HEK293 (cell line): ENCODE results near the gene CAPZB.
A peak's percentile ranks its signal among the peaks of the same experiment; 100 is the strongest.

Source experiments
- CTCF ChIA-PET: fragments of 350-600 bp; formaldehyde crosslinking; extraction: SDS; loops from one replicate; lab custom pipeline; 2021; ENCODE audit warnings: antibody characterized with exemption; lab: Yijun Ruan, JAX
- POLR2A ChIA-PET: fragments of 300-600 bp; formaldehyde crosslinking; extraction: SDS; loops from one replicate; lab custom pipeline; 2020; ENCODE audit warnings: antibody characterized with exemption, inconsistent platforms; lab: Yijun Ruan, JAX
- H3K27ac ChIP-seq: fragments of 200-500 bp; sonication (Bioruptor generic); 2 replicates; pipeline ENCODE4 v1.5.1; 2014; ENCODE audit warnings: low read depth, low read length, control low read depth, inconsistent platforms; ENCODE audit errors: extremely low read depth
- H3K36me3 ChIP-seq, 2 experiments: fragments of 200-500 bp in 1 of 2; sonication (Bioruptor generic) in 1 of 2; 1 replicate in 1 of 2; 2 replicates in 1 of 2; pipeline ENCODE4 v1.5.1; 2014 to 2017; ENCODE audit warnings: inconsistent platforms in 2 of 2, low read length in 2 of 2; ENCODE audit not compliant: control insufficient read depth in 2 of 2, insufficient read depth in 1 of 2
- H3K4me1 ChIP-seq: fragments of 200-500 bp; sonication (Bioruptor generic); 2 replicates; pipeline ENCODE4 v1.5.1; 2014; ENCODE audit warnings: mild to moderate bottlenecking, low read length, inconsistent platforms; ENCODE audit not compliant: control insufficient read depth, insufficient read depth
- H3K4me3 ChIP-seq: 2 replicates; pipeline ENCODE4 v1.5.1; 2011; ENCODE audit warnings: low read depth, mild to moderate bottlenecking, control low read depth, low read length, moderate library complexity
- H3K9me3 ChIP-seq: fragments of 200-500 bp; sonication (Bioruptor generic); 2 replicates; pipeline ENCODE4 v1.5.1; 2014; ENCODE audit warnings: low read depth, low read length, inconsistent platforms; ENCODE audit not compliant: control insufficient read depth, insufficient read depth
- GLI4 ChIP-seq: fragments of 450-650 bp; formaldehyde crosslinking; IDR thresholded peaks from 2 replicates; pipeline ENCODE4 v1.5.1; 2016; ENCODE audit warnings: missing biosample characterization, missing genetic modification characterization
- IKZF3 ChIP-seq: fragments of 450-650 bp; IDR thresholded peaks from 2 replicates; pipeline ENCODE4 v1.5.0; 2018; ENCODE audit warnings: missing biosample characterization, mild to moderate bottlenecking, missing genetic modification characterization, moderate library complexity
- KLF16 ChIP-seq: fragments of 450-650 bp; formaldehyde crosslinking; IDR thresholded peaks from 2 replicates; pipeline ENCODE4 v1.5.1; 2017; ENCODE audit warnings: missing biosample characterization, missing genetic modification characterization
- PRDM10 ChIP-seq: fragments of 450-650 bp; formaldehyde crosslinking; IDR thresholded peaks from 2 replicates; pipeline ENCODE4 v1.5.1; 2016; ENCODE audit warnings: missing biosample characterization, missing genetic modification characterization
- TSHZ1 ChIP-seq: fragments of 450-650 bp; formaldehyde crosslinking; IDR thresholded peaks from 2 replicates; pipeline ENCODE4 v1.5.1; 2016; ENCODE audit warnings: missing biosample characterization, missing genetic modification characterization, borderline replicate concordance
- ZBTB10 ChIP-seq: fragments of 450-650 bp; formaldehyde crosslinking; IDR thresholded peaks from 2 replicates; pipeline ENCODE4 v1.5.1; 2016; ENCODE audit warnings: missing biosample characterization, missing genetic modification characterization
- ZBTB7A ChIP-seq: fragments of 450-650 bp; formaldehyde crosslinking; IDR thresholded peaks from 2 replicates; pipeline ENCODE4 v1.5.1; 2016; ENCODE audit warnings: low read depth, missing biosample characterization, missing genetic modification characterization
- ZNF114 ChIP-seq: fragments of 450-650 bp; formaldehyde crosslinking; IDR thresholded peaks from 2 replicates; pipeline ENCODE4 v1.5.0; 2017; ENCODE audit warnings: missing biosample characterization, missing genetic modification characterization
- ZNF138 ChIP-seq: fragments of 450-650 bp; formaldehyde crosslinking; IDR thresholded peaks from 2 replicates; pipeline ENCODE4 v1.5.1; 2016; ENCODE audit warnings: missing biosample characterization, missing genetic modification characterization, borderline replicate concordance
- ZNF416 ChIP-seq: fragments of 450-650 bp; formaldehyde crosslinking; IDR thresholded peaks from 2 replicates; pipeline ENCODE4 v1.5.1; 2016; ENCODE audit warnings: missing biosample characterization, missing genetic modification characterization
- ZNF501 ChIP-seq: fragments of 450-650 bp; formaldehyde crosslinking; IDR thresholded peaks from 2 replicates; pipeline ENCODE4 v1.5.1; 2016; ENCODE audit warnings: missing biosample characterization, missing genetic modification characterization
- ZNF513 ChIP-seq: fragments of 450-650 bp; IDR thresholded peaks from 2 replicates; pipeline ENCODE4 v1.5.1; 2018; ENCODE audit warnings: missing biosample characterization, missing genetic modification characterization
- ZNF548 ChIP-seq: fragments of 450-650 bp; formaldehyde crosslinking; IDR thresholded peaks from 2 replicates; pipeline ENCODE4 v1.5.1; 2016; ENCODE audit warnings: missing biosample characterization, missing genetic modification characterization
- ZNF621 ChIP-seq: fragments of 450-650 bp; formaldehyde crosslinking; IDR thresholded peaks from 2 replicates; pipeline ENCODE4 v1.5.1; 2017; ENCODE audit warnings: missing biosample characterization, missing genetic modification characterization
- ZNF654 ChIP-seq: fragments of 450-650 bp; formaldehyde crosslinking; IDR thresholded peaks from 2 replicates; pipeline ENCODE4 v1.5.1; 2016; ENCODE audit warnings: low read depth, missing biosample characterization, missing genetic modification characterization
- ZNF692 ChIP-seq: fragments of 450-650 bp; formaldehyde crosslinking; IDR thresholded peaks from 2 replicates; pipeline ENCODE4 v1.5.1; 2016; ENCODE audit warnings: missing biosample characterization, missing genetic modification characterization
- ZNF830 ChIP-seq: fragments of 450-650 bp; IDR thresholded peaks from 2 replicates; pipeline ENCODE4 v1.5.0; 2018; ENCODE audit warnings: missing biosample characterization, missing genetic modification characterization, low read depth, mild to moderate bottlenecking, moderate library complexity
- TF ChIP-seq, protein P1 (sequence below): fragments of 450-650 bp; formaldehyde crosslinking; IDR thresholded peaks from 2 replicates; pipeline ENCODE4 v1.5.1; 2016; ENCODE audit warnings: missing biosample characterization, missing genetic modification characterization

CAPZB gene

DNA sequence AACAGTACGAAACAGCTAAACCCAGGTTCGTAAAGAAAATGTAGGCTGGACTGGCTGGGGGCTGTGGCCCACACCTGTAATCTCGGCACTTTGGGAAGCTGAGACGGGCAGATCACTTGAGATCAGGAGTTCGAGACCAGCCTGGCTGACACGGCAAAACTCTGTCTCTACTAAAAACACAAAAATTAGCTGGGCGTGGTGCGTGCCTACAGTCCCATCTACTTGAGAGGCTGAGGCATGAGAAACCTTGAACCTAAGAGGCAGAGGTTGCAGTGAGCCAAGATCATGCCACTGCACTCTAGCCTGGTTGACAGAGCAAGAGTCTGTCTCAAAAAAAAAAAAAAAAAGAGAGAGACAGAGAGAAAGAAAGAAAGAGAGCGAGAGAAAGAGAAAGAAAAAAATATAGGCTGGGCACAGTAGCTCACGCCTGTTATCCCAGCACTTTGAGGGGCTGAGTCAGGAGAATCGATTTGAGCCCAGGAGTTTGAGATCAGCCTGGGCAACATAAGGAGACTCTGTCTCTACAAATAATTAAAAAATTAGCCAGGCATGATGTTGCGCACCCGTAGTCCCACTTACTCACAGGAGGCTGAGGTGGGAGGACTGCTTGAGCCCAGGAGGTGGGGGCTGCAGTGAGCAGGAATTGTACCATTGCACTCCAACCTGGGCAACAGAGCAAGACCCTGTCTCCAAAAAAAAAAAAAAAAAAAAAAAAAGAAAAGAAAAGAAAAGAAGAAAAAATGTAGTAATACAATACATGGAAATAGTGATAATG is 35.7 kb downstream of the CAPZB start (continued):
- TF ChIP-seq ZNF513 (no peak), ZNF416 (no peak), IKZF3 (tag by site-specific recombination) (no peak), TSHZ1 (tag by site-specific recombination) (no peak)
- TF ChIP-seq, protein P1, sequence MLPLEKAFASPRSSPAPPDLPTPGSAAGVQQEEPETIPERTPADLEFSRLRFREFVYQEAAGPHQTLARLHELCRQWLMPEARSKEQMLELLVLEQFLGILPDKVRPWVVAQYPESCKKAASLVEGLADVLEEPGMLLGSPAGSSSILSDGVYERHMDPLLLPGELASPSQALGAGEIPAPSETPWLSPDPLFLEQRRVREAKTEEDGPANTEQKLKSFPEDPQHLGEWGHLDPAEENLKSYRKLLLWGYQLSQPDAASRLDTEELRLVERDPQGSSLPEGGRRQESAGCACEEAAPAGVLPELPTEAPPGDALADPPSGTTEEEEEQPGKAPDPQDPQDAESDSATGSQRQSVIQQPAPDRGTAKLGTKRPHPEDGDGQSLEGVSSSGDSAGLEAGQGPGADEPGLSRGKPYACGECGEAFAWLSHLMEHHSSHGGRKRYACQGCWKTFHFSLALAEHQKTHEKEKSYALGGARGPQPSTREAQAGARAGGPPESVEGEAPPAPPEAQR = no peak

- H3K4me3 ChIP-seq = no peak overlapping the region
- peaks cover 24% of the 10 kb centered on the region for H3K4me1 ChIP-seq
- no peak overlapping the region for H3K27ac ChIP-seq
- ChIA-PET POLR2A (no interaction called here), CTCF (interaction anchor here (0.7 to 1.7 kb wide), 2 partner anchors 58 to 131 kb away, joined by 3 to 5 read pairs; no protein-coding TSS in a partner anchor)
- H3K9me3 ChIP-seq = no peaks in the 10 kb centered on the region
- peaks cover 0 to 12% of the 10 kb centered on the region in 2 experiments; a peak in 1 of 3 replicates for H3K36me3 ChIP-seq
- TF ChIP-seq ZNF548 (tag by site-specific recombination) (no peak), ZNF692 (tag by site-specific recombination) (no peak), ZNF501 (tag by site-specific recombination) (no peak), ZNF654 (tag by site-specific recombination) (no peak), ZNF830 (no peak), GLI4 (tag by site-specific recombination) (no peak), PRDM10 (tag by site-specific recombination) (0 out of 2 replicates have a peak, but pooled peaks have one; percentile 14), KLF16 (tag by site-specific recombination) (no peak), ZNF138 (no peak), ZBTB7A (tag by site-specific recombination) (no peak), ZNF621 (tag by site-specific recombination) (no peak), ZBTB10 (no peak), ZNF114 (tag by site-specific recombination) (no peak)
Measured at GRCh38 chr1:19448491-19449439, 36.6 kb downstream of the CAPZB start.
